BJ (cell line): Measurements from ENCODE around the gene ACD. TPM values are rescaled to one million over a fixed set of nuclear protein-coding genes. Genes with fewer than 3 reads are reported as not detected.
"Not testable (repeated sequence)": the region's sequence is repeated elsewhere in the genome, so short reads cannot be mapped to it uniquely, and the experiment has no call there.

Experiments
- CTCF ChIA-PET: fragments of 350-600 bp; formaldehyde crosslinking; extraction: SDS; loops from one replicate; lab custom pipeline; 2021; ENCODE audit warnings: antibody characterized with exemption, inconsistent platforms; lab: Yijun Ruan, JAX
- POLR2A ChIA-PET: fragments of 300-600 bp; sonication (Branson Sonifier 250); formaldehyde crosslinking; extraction: SDS; loops from one replicate; lab custom pipeline; 2021; ENCODE audit warnings: antibody characterized with exemption; lab: Charles Lee
- DNase-seq: peaks from one replicate; pipeline ENCODE4 v3.0.0-alpha.2; 2011; ENCODE audit warnings: low read depth
- H3K27me3 ChIP-seq: 2 replicates; pipeline ENCODE4 v1.6.0; 2011; ENCODE audit warnings: low read length; ENCODE audit not compliant: control insufficient read depth, insufficient read depth
- H3K36me3 ChIP-seq: 2 replicates; pipeline ENCODE4 v1.5.1; 2011; ENCODE audit warnings: low read length; ENCODE audit not compliant: control insufficient read depth, insufficient read depth
- H3K4me3 ChIP-seq: 2 replicates; pipeline ENCODE4 v1.5.1; 2011; ENCODE audit warnings: low read depth, mild to moderate bottlenecking, control low read depth, low read length
- CTCF ChIP-seq: IDR thresholded peaks from 2 replicates; pipeline ENCODE4 v1.5.1; 2011; ENCODE audit warnings: low read depth, mild to moderate bottlenecking, control low read depth, inconsistent platforms, low read length, moderate library complexity; ENCODE audit not compliant: insufficient read depth
- polyA plus RNA-seq: library from polyadenylated mRNA; depleted of rRNA; stranded (reverse); fragments of >200 nt; gene quantifications from 2 replicates; pipeline ENCODE4 v1.2.3, GENCODE V29; 2011

The ACD gene
- polyA plus RNA-seq, 1 experiment = 29.5 TPM

GRCh38 chr16:67697422-67698185 is 37.5 kb upstream of the ACD start:
- Histone ChIP-seq H3K27me3 (no peaks in the 10 kb centered on the region), H3K36me3 (peaks cover 1% of the 10 kb centered on the region; the same call in 1 of the 2 replicates), H3K4me3 (no peak overlapping the region)
- no peak for TF ChIP-seq CTCF
- ChIA-PET POLR2A (no interaction called here), CTCF (interaction anchor here (1.4 kb wide), 1 partner anchor 25 kb away, joined by 3 read pairs; no protein-coding TSS in a partner anchor)
- DNase-seq = no peak

GRCh38 chr16:67694611-67695010 is 34.6 kb upstream of the ACD start:
- ChIA-PET CTCF (no interaction called here), POLR2A (interaction anchor here (0.7 kb wide), 1 partner anchor 24 kb away, joined by 6 read pairs; the partner anchor contains the start of gene GFOD2)
- no peak for DNase-seq
- no peak for TF ChIP-seq CTCF
- H3K4me3 ChIP-seq = no peak overlapping the region
- no peaks in the 10 kb centered on the region for H3K27me3 ChIP-seq
- H3K36me3 ChIP-seq = peaks cover 1% of the 10 kb centered on the region; the same call in 1 of the 2 replicates

- not testable (repeated sequence) for DNase-seq, H3K4me3 ChIP-seq, H3K27me3 ChIP-seq, H3K36me3 ChIP-seq
- ChIA-PET CTCF (interaction anchor here (1.0 to 2.2 kb wide), 2 partner anchors 123 to 173 kb away, joined by 3 to 7 read pairs; no protein-coding TSS in a partner anchor), POLR2A (interaction anchor here (0.7 kb wide), 1 partner anchor 10 kb away, joined by 5 read pairs; no protein-coding TSS in a partner anchor)
Observed at GRCh38 chr16:67693517-67694285, 33.6 kb upstream of the ACD start.

- POLR2A ChIA-PET = no interaction called here
- TF ChIP-seq CTCF = no peak
- CTCF ChIA-PET = interaction anchor here (1.3 kb wide), 1 partner anchor 122 kb away, joined by 3 read pairs; the partner anchor contains the start of gene TSNAXIP1
- Histone ChIP-seq H3K27me3 (no peaks in the 10 kb centered on the region), H3K36me3 (peaks cover 5% of the 10 kb centered on the region), H3K4me3 (no peak overlapping the region)
- no peak for DNase-seq
Observed at GRCh38 chr16:67685388-67686112, 25.5 kb upstream of the ACD start.

- no peaks in the 10 kb centered on the region for H3K27me3 ChIP-seq
- ChIA-PET CTCF (interaction anchor here (1.1 to 4.1 kb wide), 3 partner anchors 11 to 357 kb away, joined by 3 to 33 read pairs (median 3); no protein-coding TSS in a partner anchor), POLR2A (no interaction called here)
- TF ChIP-seq CTCF = no peak
- H3K36me3 ChIP-seq = peaks cover 5% of the 10 kb centered on the region
- no peak overlapping the region for H3K4me3 ChIP-seq
- no peak for DNase-seq
Observed at GRCh38 chr16:67683767-67684166, 23.7 kb upstream of the ACD start.
